Right lung (tissue), 5 donors: Measurements from ENCODE around the gene NFE2L3. TPM values are rescaled to one million over a fixed set of nuclear protein-coding genes. Genes with fewer than 3 reads are reported as not detected.
"Not testable (repeated sequence)": the region's sequence is repeated elsewhere in the genome, so short reads cannot be mapped to it uniquely, and the experiment has no call there.

Experiments
- DNase-seq, 2 donors: peaks; one replicate each; pipeline ENCODE4 v3.0.0-alpha.2; 2013
- polyA plus RNA-seq, 5 donors: library from polyadenylated mRNA; unstranded; fragments of 120-200 nt; gene quantifications; one replicate each; pipeline versions ENCODE4 v1.2.1 to v1.2.3, GENCODE V29; 2013; ENCODE audit warnings: inconsistent platforms in 1 of 5, low replicate concordance in 1 of 5; ENCODE audit not compliant: insufficient read length in 5 of 5, insufficient read depth in 1 of 5

NFE2L3 gene
- polyA plus RNA-seq, 5 donors = 15.8 to 23.2 (median 21.9) TPM

- DNase-seq = not testable (repeated sequence)
Measured at GRCh38 chr7:26184281-26185101, 32.5 kb downstream of the NFE2L3 start.

GRCh38 chr7:26185131-26185843 lies 33.3 kb downstream of the NFE2L3 start:
- DNase-seq = no peak

- DNase-seq = no peak
Measured at GRCh38 chr7:26185844-26186180, 33.8 kb downstream of the NFE2L3 start.

GRCh38 chr7:26186364-26187311 lies 34.6 kb downstream of the NFE2L3 start:
- no peak for DNase-seq

- no peak for DNase-seq
Measured at GRCh38 chr7:26187380-26188205, 35.6 kb downstream of the NFE2L3 start.

GRCh38 chr7:26188206-26188956 lies 36.4 kb downstream of the NFE2L3 start:
- DNase-seq = no peak

GRCh38 chr7:26188957-26189541 lies 37.1 kb downstream of the NFE2L3 start:
- no peak for DNase-seq

- no peak for DNase-seq
Measured at GRCh38 chr7:26189697-26190096, 37.7 kb downstream of the NFE2L3 start.

GRCh38 chr7:26190417-26190869 lies 38.4 kb downstream of the NFE2L3 start:
- no peak for DNase-seq

GRCh38 chr7:26191233-26191973 lies 39.4 kb downstream of the NFE2L3 start:
- DNase-seq = no peak

GRCh38 chr7:26191974-26192479 lies 40.0 kb downstream of the NFE2L3 start:
- DNase-seq = no peak

GRCh38 chr7:26192485-26193087 lies 40.6 kb downstream of the NFE2L3 start:
- no peak for DNase-seq

GRCh38 chr7:26193432-26194207 lies 41.6 kb downstream of the NFE2L3 start:
- DNase-seq = no peak

- not testable (repeated sequence) for DNase-seq
Measured at GRCh38 chr7:26194764-26195163, 42.8 kb downstream of the NFE2L3 start.

GRCh38 chr7:26195182-26195581 lies 43.2 kb downstream of the NFE2L3 start:
- DNase-seq = no peak

- DNase-seq = no peak
Measured at GRCh38 chr7:26195867-26196657, 44.1 kb downstream of the NFE2L3 start.
